SK-N-SH (cell line): ENCODE data around the gene CNEP1R1. TPM values are rescaled to one million over a fixed set of nuclear protein-coding genes. Genes with fewer than 3 reads are reported as not detected.

Source experiments
- CTCF ChIA-PET: fragments of 300-600, 350-600 bp; formaldehyde crosslinking; extraction: SDS; loops from one replicate; lab custom pipeline; 2021; lab: Yijun Ruan, JAX
- POLR2A ChIA-PET: fragments of 350-600 bp; sonication (Branson Sonifier 250); formaldehyde crosslinking; extraction: SDS; loops from one replicate; lab custom pipeline; 2020; ENCODE audit warnings: antibody characterized with exemption, inconsistent platforms; lab: Yijun Ruan, JAX
- DNase-seq: peaks from one replicate; pipeline ENCODE4 v3.0.0; 2012
- H2AFZ ChIP-seq: fragments of 200-600 bp; sonication (generic); 2 replicates; pipeline ENCODE4 v1.8.1; 2016; ENCODE audit warnings: antibody characterized with exemption, mild to moderate bottlenecking, low read depth
- H3F3A ChIP-seq: fragments of 200-600 bp; sonication (generic); replicated peaks from 2 replicates; pipeline ENCODE3; 2016; ENCODE audit warnings: antibody characterized with exemption, mild to moderate bottlenecking; ENCODE audit not compliant: insufficient read depth
- H3K27ac ChIP-seq, 2 experiments: fragments of 200-500 bp in 1 of 2; fragments of 200-600 bp in 1 of 2; sonication (Bioruptor generic) in 1 of 2; sonication (generic), shearing (Covaris generic) in 1 of 2; 2 replicates each; pipeline versions ENCODE4 v1.5.1 to v1.6.1; 2014 to 2016; ENCODE audit warnings: low read depth in 2 of 2, inconsistent platforms in 1 of 2, low read length in 1 of 2, mild to moderate bottlenecking in 1 of 2, mixed read lengths in 1 of 2
- H3K27me3 ChIP-seq: fragments of 200-600 bp; sonication (generic), shearing (Covaris generic); 2 replicates; pipeline ENCODE4 v1.6.1; 2016; ENCODE audit warnings: mixed run types; ENCODE audit not compliant: insufficient read depth
- H3K36me3 ChIP-seq, 2 experiments: fragments of 200-500 bp in 1 of 2; fragments of 200-600 bp in 1 of 2; sonication (Bioruptor generic) in 1 of 2; sonication (generic) in 1 of 2; replicated peaks in 1 of 2; 2 replicates each; pipeline versions ENCODE3 to v1.5.1; 2014 to 2016; ENCODE audit warnings: low read length in 1 of 2, mild to moderate bottlenecking in 1 of 2; ENCODE audit not compliant: insufficient read depth in 2 of 2, control insufficient read depth in 1 of 2
- H3K4me1 ChIP-seq, 2 experiments: fragments of 200-500 bp in 1 of 2; fragments of 200-600 bp in 1 of 2; sonication (Bioruptor generic) in 1 of 2; sonication (generic), shearing (Covaris generic) in 1 of 2; 2 replicates each; pipeline versions ENCODE4 v1.5.1 to v1.6.1; 2014 to 2016; ENCODE audit warnings: low read depth in 1 of 2, low read length in 1 of 2, mixed run types in 1 of 2; ENCODE audit not compliant: insufficient read depth in 2 of 2, control insufficient read depth in 1 of 2
- H3K4me2 ChIP-seq: fragments of 200-600 bp; sonication (generic), shearing (Covaris generic); 2 replicates; pipeline ENCODE4 v1.6.1; 2017; ENCODE audit warnings: mixed run types
- H3K4me3 ChIP-seq, 2 experiments: fragments of 200-500 bp in 1 of 2; fragments of 200-600 bp in 1 of 2; sonication (Bioruptor generic) in 1 of 2; sonication (generic), shearing (Covaris generic) in 1 of 2; 2 replicates each; pipeline versions ENCODE4 v1.5.1 to v1.8.1; 2014 to 2016; ENCODE audit warnings: low read depth in 2 of 2, inconsistent platforms in 1 of 2, low read length in 1 of 2, mild to moderate bottlenecking in 1 of 2, mixed read lengths in 1 of 2, moderate library complexity in 1 of 2
- H3K79me2 ChIP-seq: fragments of 200-600 bp; sonication (generic); 2 replicates; pipeline ENCODE4 v1.8.1; 2017; ENCODE audit warnings: mild to moderate bottlenecking; ENCODE audit not compliant: insufficient read depth
- H3K9ac ChIP-seq: fragments of 200-600 bp; sonication (generic); 2 replicates; pipeline ENCODE4 v1.6.1; 2017; ENCODE audit warnings: mixed run types
- H3K9me2 ChIP-seq: fragments of 200-600 bp; sonication (generic); 2 replicates; pipeline ENCODE4 v1.6.1; 2017; ENCODE audit warnings: mixed run types
- H3K9me3 ChIP-seq: fragments of 200-600 bp; sonication (generic); 2 replicates; pipeline ENCODE4 v1.6.1; 2017; ENCODE audit warnings: mixed run types, mild to moderate bottlenecking, moderate library complexity
- H4K20me1 ChIP-seq: fragments of 200-600 bp; sonication (generic); 2 replicates; pipeline ENCODE4 v1.6.1; 2017; ENCODE audit warnings: mild to moderate bottlenecking, mixed run types; ENCODE audit not compliant: insufficient read depth
- ELF1 ChIP-seq: IDR thresholded peaks from 2 replicates; pipeline ENCODE4 v1.4.0; 2012
- EP300 ChIP-seq, 2 experiments: IDR thresholded peaks; 2 replicates each; pipeline versions ENCODE4 v1.4.0 to v1.6.1; 2012; ENCODE audit warnings: borderline replicate concordance in 1 of 2, low read depth in 1 of 2, low read length in 1 of 2
- FOSL2 ChIP-seq: IDR thresholded peaks from 2 replicates; pipeline ENCODE4 v1.4.0; 2012; ENCODE audit warnings: low read depth, mild to moderate bottlenecking, moderate library complexity, borderline replicate concordance
- GATA2 ChIP-seq: sonication (generic); formaldehyde crosslinking; IDR thresholded peaks from 2 replicates; pipeline ENCODE4 v1.5.0; 2020; ENCODE audit warnings: mild to moderate bottlenecking, missing genetic modification reagents
- JUND ChIP-seq: IDR thresholded peaks from 2 replicates; pipeline ENCODE4 v1.4.0; 2012
- MAX ChIP-seq: IDR thresholded peaks from 2 replicates; pipeline ENCODE4 v1.4.0; 2012; ENCODE audit warnings: low read depth
- MXI1 ChIP-seq: IDR thresholded peaks from 2 replicates; pipeline ENCODE4 v1.6.1; 2012; ENCODE audit warnings: mild to moderate bottlenecking, low read depth, low read length, improper control_type of control experiment
- NRF1 ChIP-seq: IDR thresholded peaks from 2 replicates; pipeline ENCODE4 v1.6.1; 2012; ENCODE audit warnings: low read depth, mild to moderate bottlenecking, low read length
- PBX3 ChIP-seq: IDR thresholded peaks from 2 replicates; pipeline ENCODE4; 2012
- RAD21 ChIP-seq: IDR thresholded peaks from 2 replicates; pipeline ENCODE4 v1.6.1; 2012; ENCODE audit warnings: mild to moderate bottlenecking, low read length
- RCOR1 ChIP-seq: fragments of 150-350 bp; IDR thresholded peaks from 2 replicates; pipeline ENCODE4 v1.6.1; 2017; ENCODE audit warnings: antibody characterized with exemption, low read length
- REST ChIP-seq: IDR thresholded peaks from 2 replicates; pipeline ENCODE4 v1.6.1; 2012; ENCODE audit warnings: mild to moderate bottlenecking, low read depth, low read length, moderate library complexity
- SMC3 ChIP-seq: IDR thresholded peaks from 2 replicates; pipeline ENCODE4 v1.6.1; 2012; ENCODE audit warnings: low read depth, low read length, improper control_type of control experiment
- TAF1 ChIP-seq: IDR thresholded peaks from 2 replicates; pipeline ENCODE4 v1.6.1; 2012; ENCODE audit warnings: low read depth, mild to moderate bottlenecking, low read length, moderate library complexity, borderline replicate concordance
- YY1 ChIP-seq: IDR thresholded peaks from 2 replicates; pipeline ENCODE4 v1.4.0; 2012; ENCODE audit warnings: low read depth, mild to moderate bottlenecking
- WGBS: methylation state at CpG from one replicate; pipeline ENCODE4 v1.1.6; 2017; ENCODE audit warnings: low lambda C conversion rate; 5-methylcytosine and 5-hydroxymethylcytosine counted together
- polyA plus RNA-seq, 3 experiments: library from polyadenylated mRNA; depleted of rRNA; stranded (reverse); fragments of >200 nt; gene quantifications; 2 replicates each; pipeline ENCODE4 v1.2.3, GENCODE V29; 2012

The CNEP1R1 gene
- polyA plus RNA-seq, 1 of the 3 experiments (the other 2 are of a cell fraction): 19.2 TPM

DNA sequence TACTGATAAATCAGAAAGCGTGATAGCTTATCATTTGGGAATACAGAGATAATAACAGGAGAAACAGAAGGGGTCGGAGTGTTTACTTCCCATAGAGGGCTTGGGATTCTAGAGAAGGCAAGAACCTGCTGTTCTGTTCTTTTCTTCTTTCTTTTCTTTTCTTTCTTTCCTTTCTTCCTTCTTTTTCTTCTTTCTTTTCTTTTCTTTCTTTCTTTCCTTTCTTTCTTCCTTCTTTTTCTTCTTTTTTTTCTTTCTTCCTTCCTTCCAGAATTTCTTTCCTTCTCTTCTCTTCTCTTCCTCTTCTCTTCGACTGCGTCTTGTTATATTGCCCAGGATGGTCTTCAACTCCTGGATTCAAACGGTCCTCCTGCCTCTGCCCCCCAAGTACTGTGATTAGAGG, 18.3 kb downstream of the CNEP1R1 start:
- Histone ChIP-seq H3F3A (peaks cover 4% of the 10 kb centered on the region), H3K27ac (no peak overlapping the region), H3K4me2 (no peak overlapping the region), H2AFZ (no peak overlapping the region), H3K4me3 (no peak overlapping the region), H3K4me1 (peaks cover 2 to 3% of the 10 kb centered on the region in 2 experiments; a peak in 2 of 4 replicates), H3K79me2 (no peaks in the 10 kb centered on the region), H3K27me3 (no peaks in the 10 kb centered on the region), H3K9ac (no peak overlapping the region), H3K9me2 (no peaks in the 10 kb centered on the region), H3K36me3 (no peaks in the 10 kb centered on the region), H4K20me1 (no peaks in the 10 kb centered on the region), H3K9me3 (no peaks in the 10 kb centered on the region)
- POLR2A ChIA-PET: no interaction called here
- CTCF ChIA-PET: interaction anchor here (2.2 kb wide), 1 partner anchor 19 kb away, joined by 11 read pairs; the partner anchor contains the start of gene CNEP1R1
- no peak for DNase-seq
- WGBS: 71% methylated on average over 5 of the region's 5 CpGs
- TF ChIP-seq PBX3 (no peak), YY1 (no peak), REST (no peak), TAF1 (no peak), NRF1 (no peak), GATA2 (CRISPR knock-in tag) (no peak), SMC3 (no peak), JUND (no peak), MXI1 (no peak), RAD21 (no peak), EP300 (IDR thresholded peaks at IDR 0.05; ENCODE audit: borderline replicate concordance in 1 of 2, low read depth in 1 of 2, low read length in 1 of 2) (no peak), MAX (no peak)

- Histone ChIP-seq H3F3A (no peaks in the 10 kb centered on the region), H3K9me2 (no peaks in the 10 kb centered on the region)
- 51% methylated on average over 4 of the region's 4 CpGs for WGBS
- no peak for TF ChIP-seq ELF1
- no peak for TF ChIP-seq RCOR1
- TF ChIP-seq GATA2 (CRISPR knock-in tag): no peak
- no peak for TF ChIP-seq FOSL2
- TF ChIP-seq JUND: no peak
- no peak for TF ChIP-seq SMC3
- TF ChIP-seq, all 33 proteins: peak for 0
- peaks cover 0 to 2% of the 10 kb centered on the region in 2 experiments; a peak in 1 of 4 replicates for H3K4me1 ChIP-seq
- no peak for DNase-seq
- H3K79me2 ChIP-seq: no peaks in the 10 kb centered on the region
- H3K27ac ChIP-seq: no peak overlapping the region
- ChIA-PET POLR2A (no interaction called here), CTCF (interaction anchor here (2.1 kb wide), 1 partner anchor 20 kb away, joined by 11 read pairs; the partner anchor contains the start of gene CNEP1R1)
- H3K27me3 ChIP-seq: no peaks in the 10 kb centered on the region
- H3K4me3 ChIP-seq: no peak overlapping the region
- no peak overlapping the region for H3K4me2 ChIP-seq
- no peaks in the 10 kb centered on the region for H3K9me3 ChIP-seq
- no peaks in the 10 kb centered on the region for H3K36me3 ChIP-seq
- H2AFZ ChIP-seq: no peak overlapping the region
- no peaks in the 10 kb centered on the region for H4K20me1 ChIP-seq
- no peak overlapping the region for H3K9ac ChIP-seq
Measured at GRCh38 chr16:50045412-50045811, 20.4 kb downstream of the CNEP1R1 start.
